DND-41 (cell line): ENCODE measurements around the gene MAGT1.

Experiments used
- ATAC-seq: fragments of 200-7000 bp; cut with Tn5 transposase; 3 replicates; pipeline ENCODE4 v1.9.1; 2021; ENCODE audit warnings: low read depth; ENCODE audit not compliant: insufficient read depth
- DNase-seq: peaks from one replicate; pipeline ENCODE4 v3.0.0-alpha.2; 2020
- H2AFZ ChIP-seq: 2 replicates; pipeline ENCODE4 v1.6.0; 2012; ENCODE audit warnings: low read depth, low read length
- H3K27ac ChIP-seq: 2 replicates; pipeline ENCODE4 v1.5.1; 2012; ENCODE audit warnings: low read length, inconsistent platforms
- H3K27me3 ChIP-seq: fragments of 200-600 bp; sonication (generic); 2 replicates; pipeline ENCODE4 v1.6.0; 2012; ENCODE audit warnings: low read length, mild to moderate bottlenecking, inconsistent platforms; ENCODE audit not compliant: insufficient read depth, poor library complexity
- H3K36me3 ChIP-seq: 2 replicates; pipeline ENCODE4 v1.5.1; 2012; ENCODE audit warnings: low read length, inconsistent platforms; ENCODE audit not compliant: insufficient read depth
- H3K4me1 ChIP-seq: 2 replicates; pipeline ENCODE4 v1.5.1; 2012; ENCODE audit warnings: mild to moderate bottlenecking, low read length; ENCODE audit not compliant: insufficient read depth
- H3K4me2 ChIP-seq: 2 replicates; pipeline ENCODE4 v1.6.0; 2012; ENCODE audit warnings: mild to moderate bottlenecking, moderate library complexity, low read length, inconsistent platforms; ENCODE audit not compliant: insufficient read depth
- H3K4me3 ChIP-seq, 2 experiments: fragments of 200-600 bp in 1 of 2; shearing (Covaris generic) in 1 of 2; 2 replicates each; pipeline ENCODE4 v1.5.1; 2012 to 2016; ENCODE audit warnings: inconsistent platforms in 2 of 2, low read length in 2 of 2, mild to moderate bottlenecking in 2 of 2, low read depth in 1 of 2, moderate library complexity in 1 of 2
- H3K79me2 ChIP-seq: 2 replicates; pipeline ENCODE4 v1.6.0; 2012; ENCODE audit warnings: low read length, inconsistent platforms; ENCODE audit not compliant: insufficient read depth
- H3K9ac ChIP-seq: 2 replicates; pipeline ENCODE4 v1.6.0; 2012; ENCODE audit warnings: low read depth, mild to moderate bottlenecking, inconsistent platforms, low read length, moderate library complexity
- H3K9me3 ChIP-seq: 2 replicates; pipeline ENCODE4 v1.5.1; 2012; ENCODE audit warnings: low read length, moderate library complexity, mild to moderate bottlenecking, inconsistent platforms; ENCODE audit not compliant: insufficient read depth, severe bottlenecking
- H4K20me1 ChIP-seq: 2 replicates; pipeline ENCODE4 v1.6.0; 2012; ENCODE audit warnings: low read length; ENCODE audit not compliant: insufficient read depth
- CTCF ChIP-seq: IDR thresholded peaks from 2 replicates; pipeline ENCODE4 v1.5.1; 2012; ENCODE audit warnings: borderline replicate concordance, low read length, moderate library complexity, mild to moderate bottlenecking; ENCODE audit not compliant: poor library complexity, severe bottlenecking; ENCODE audit errors: extremely low read depth
- EZH2 ChIP-seq: IDR thresholded peaks from 3 replicates; pipeline ENCODE4 v1.6.1; 2012; ENCODE audit warnings: borderline replicate concordance, low read depth, mild to moderate bottlenecking, moderate library complexity, low read length, inconsistent platforms; ENCODE audit not compliant: severe bottlenecking

The MAGT1 gene

DNA sequence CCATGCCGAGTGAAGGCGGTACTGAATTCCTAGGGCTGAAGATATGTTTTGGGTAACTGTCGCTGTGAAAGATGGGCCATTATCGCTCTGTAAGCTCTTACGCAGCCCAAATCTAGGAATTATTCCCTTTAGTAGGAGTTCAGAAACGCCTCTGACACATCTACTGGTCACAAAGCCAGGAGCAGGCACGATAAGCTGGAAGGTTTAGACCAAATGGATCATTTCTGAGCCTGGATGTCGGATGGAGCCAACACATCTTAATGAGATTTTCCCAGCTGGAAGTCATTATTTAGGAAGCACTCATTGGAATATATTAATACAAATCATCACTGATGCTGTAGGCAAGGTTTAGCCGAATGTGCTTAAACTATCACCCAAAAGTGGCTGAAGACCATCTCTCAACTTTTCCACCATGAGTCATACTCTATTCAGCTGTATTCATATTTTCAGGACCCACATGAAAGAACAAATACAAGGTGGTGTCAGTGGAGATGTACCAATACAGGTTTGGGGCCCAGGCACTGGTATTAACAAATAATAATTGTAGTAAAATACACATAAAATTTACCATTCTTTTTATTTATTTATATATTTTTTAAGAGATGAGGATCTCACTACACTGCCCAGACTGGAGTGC, 75.0 kb downstream of the MAGT1 start:
- ATAC-seq: no peak
- no peak overlapping the region for H2AFZ ChIP-seq

DNA sequence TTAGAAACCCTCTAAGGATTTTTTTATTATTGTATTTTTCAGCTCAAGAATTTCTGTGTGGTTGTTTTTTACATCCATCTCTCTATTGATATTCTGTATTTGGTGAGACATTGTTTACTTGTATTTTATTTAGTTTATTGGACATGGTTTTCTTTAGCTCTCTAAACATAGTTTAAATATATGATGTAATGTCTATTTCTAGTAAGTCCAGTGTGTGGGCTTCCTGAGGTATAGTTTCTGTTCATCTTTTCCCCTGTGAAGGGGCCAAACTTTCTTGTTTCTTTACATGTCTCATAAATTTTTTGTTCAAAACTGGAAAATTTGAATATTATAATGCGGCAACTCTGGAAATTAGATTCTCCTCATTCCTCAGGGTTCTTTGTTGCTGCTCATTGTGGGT, 81.0 kb downstream of the MAGT1 start:
- Histone ChIP-seq H4K20me1 (no peaks in the 10 kb centered on the region), H3K4me3 (no peak overlapping the region), H3K79me2 (no peaks in the 10 kb centered on the region), H2AFZ (no peak overlapping the region), H3K36me3 (no peaks in the 10 kb centered on the region), H3K4me2 (no peak overlapping the region), H3K4me1 (no peaks in the 10 kb centered on the region), H3K27me3 (no peaks in the 10 kb centered on the region), H3K9me3 (no peaks in the 10 kb centered on the region), H3K9ac (no peak overlapping the region), H3K27ac (no peak overlapping the region)
- ATAC-seq: no peak
- no peak for DNase-seq
- TF ChIP-seq EZH2 (no peak), CTCF (no peak)

More for the DNA sequence above, 75.0 kb downstream of the MAGT1 start:
- no peak for TF ChIP-seq CTCF
- no peak overlapping the region for H3K4me3 ChIP-seq
- no peak overlapping the region for H3K9ac ChIP-seq
- H3K9me3 ChIP-seq: no peaks in the 10 kb centered on the region
- H3K27me3 ChIP-seq: no peaks in the 10 kb centered on the region
- H3K36me3 ChIP-seq: peaks cover 7% of the 10 kb centered on the region; the same call in 1 of the 2 replicates
- no peak for DNase-seq
- H3K4me2 ChIP-seq: no peak overlapping the region
- H3K79me2 ChIP-seq: no peaks in the 10 kb centered on the region
- no peak overlapping the region for H3K27ac ChIP-seq
- H4K20me1 ChIP-seq: no peaks in the 10 kb centered on the region
- no peaks in the 10 kb centered on the region for H3K4me1 ChIP-seq

DNA sequence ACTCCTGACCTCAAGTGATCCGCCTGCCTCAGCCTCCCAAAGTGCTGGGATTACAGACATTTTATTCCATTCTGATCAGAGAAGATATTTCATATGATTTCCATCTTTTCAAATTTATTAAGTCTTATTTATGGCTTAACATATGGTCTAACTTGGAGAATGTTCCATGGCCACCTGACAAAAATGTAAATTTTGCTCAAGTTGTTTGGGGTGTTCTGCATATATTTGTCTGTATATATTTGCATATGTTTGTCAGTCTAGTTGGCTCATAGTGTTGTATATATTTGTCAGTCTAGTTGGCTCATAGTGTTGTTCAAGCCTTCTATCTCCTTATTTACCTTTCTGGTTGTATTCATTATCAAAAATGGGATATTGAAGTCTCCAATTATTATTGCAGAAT, 93.0 kb downstream of the MAGT1 start:
- no peak overlapping the region for H3K4me2 ChIP-seq
- H3K79me2 ChIP-seq: no peaks in the 10 kb centered on the region
- no peaks in the 10 kb centered on the region for H3K27me3 ChIP-seq
- H3K4me1 ChIP-seq: no peaks in the 10 kb centered on the region
- TF ChIP-seq EZH2: no peak
- no peak for TF ChIP-seq CTCF
- no peaks in the 10 kb centered on the region for H3K36me3 ChIP-seq
- no peak overlapping the region for H3K4me3 ChIP-seq
- DNase-seq (no peak), ATAC-seq (no peak)
- H3K9ac ChIP-seq: no peak overlapping the region
- H3K9me3 ChIP-seq: no peaks in the 10 kb centered on the region
- no peak overlapping the region for H2AFZ ChIP-seq
- H3K27ac ChIP-seq: no peak overlapping the region
- no peaks in the 10 kb centered on the region for H4K20me1 ChIP-seq

DNA sequence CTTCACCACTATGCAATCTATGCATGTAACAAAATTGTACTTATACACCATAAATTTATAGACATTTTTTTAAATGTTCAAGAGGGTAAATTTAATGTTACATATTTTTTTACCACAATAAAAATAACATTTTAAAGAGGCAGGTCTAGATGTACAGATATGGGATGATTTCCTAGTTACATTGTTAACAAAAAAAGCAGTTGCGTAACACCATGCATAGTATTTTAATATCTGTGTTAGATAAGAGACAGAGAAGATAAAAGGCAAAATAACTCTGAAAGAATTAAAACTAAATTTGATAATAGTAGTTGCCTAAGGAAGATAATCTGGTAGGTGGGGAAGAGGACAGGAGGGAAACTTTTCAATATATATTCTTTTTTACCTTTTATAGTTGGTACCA, 100.1 kb downstream of the MAGT1 start:
- Histone ChIP-seq H3K79me2 (no peaks in the 10 kb centered on the region), H3K27ac (no peak overlapping the region), H2AFZ (no peak overlapping the region), H3K27me3 (no peaks in the 10 kb centered on the region), H3K4me1 (no peaks in the 10 kb centered on the region), H3K9ac (no peak overlapping the region), H3K36me3 (no peaks in the 10 kb centered on the region), H3K4me2 (no peak overlapping the region), H3K9me3 (no peaks in the 10 kb centered on the region), H4K20me1 (no peaks in the 10 kb centered on the region), H3K4me3 (no peak overlapping the region)
- ATAC-seq: no peak
- no peak for TF ChIP-seq EZH2
- TF ChIP-seq CTCF: no peak
- no peak for DNase-seq
